GM12873 (cell line): Measurements from ENCODE around the gene FRMPD4.

Source experiments
- CTCF ChIP-seq: IDR thresholded peaks from 2 replicates; pipeline ENCODE4 v1.5.1; 2012; ENCODE audit warnings: low read depth, mild to moderate bottlenecking, moderate library complexity, low read length, control low read depth; ENCODE audit not compliant: insufficient read depth; ENCODE audit errors: missing control alignments

The FRMPD4 gene

GRCh38 chrX:12426420-12426819, 288.1 kb downstream of the FRMPD4 start:
- no peak for TF ChIP-seq CTCF

DNA sequence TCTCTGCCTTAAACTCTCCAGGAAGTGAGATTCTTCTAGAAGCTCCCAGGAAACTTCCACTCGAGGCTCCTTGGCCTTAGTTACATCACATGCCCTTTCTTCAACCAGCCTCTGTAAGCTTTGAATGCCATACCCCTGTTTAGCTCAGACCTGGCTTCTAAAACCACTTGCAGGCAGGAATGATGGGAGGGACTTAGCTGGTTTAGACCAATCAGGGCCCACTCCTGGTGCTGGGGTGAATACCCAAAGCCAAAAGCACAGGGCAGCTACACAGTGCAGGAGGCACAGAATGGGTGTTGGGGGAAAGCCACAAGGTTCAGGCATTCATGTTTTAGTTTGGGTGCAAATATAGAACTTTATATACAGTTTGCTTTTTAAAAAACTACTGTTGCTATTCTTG, 296.2 kb downstream of the FRMPD4 start:
- TF ChIP-seq CTCF = no peak

DNA sequence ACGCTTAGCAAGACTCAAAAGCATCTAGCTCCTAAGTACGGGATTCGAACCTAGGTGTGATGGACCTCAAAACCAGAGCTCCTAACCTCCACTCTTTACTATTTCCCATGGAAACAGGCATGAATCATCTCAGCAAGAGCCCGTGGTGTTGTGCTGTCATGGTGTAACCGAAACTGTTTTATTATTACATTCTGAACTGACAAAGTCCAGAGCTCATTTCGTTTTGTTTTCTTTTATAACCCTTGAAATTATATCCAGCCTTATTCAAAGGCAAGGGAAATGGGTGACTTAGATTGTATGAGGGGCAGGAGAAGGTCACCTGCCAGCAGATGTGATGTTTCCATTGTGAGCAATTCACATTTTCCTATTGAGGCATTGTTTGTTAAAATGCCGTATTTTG, 301.1 kb downstream of the FRMPD4 start:
- TF ChIP-seq CTCF = no peak

- no peak for TF ChIP-seq CTCF
These were observed 302.0 kb downstream of the FRMPD4 start for GRCh38 chrX:12440246-12440645.

DNA sequence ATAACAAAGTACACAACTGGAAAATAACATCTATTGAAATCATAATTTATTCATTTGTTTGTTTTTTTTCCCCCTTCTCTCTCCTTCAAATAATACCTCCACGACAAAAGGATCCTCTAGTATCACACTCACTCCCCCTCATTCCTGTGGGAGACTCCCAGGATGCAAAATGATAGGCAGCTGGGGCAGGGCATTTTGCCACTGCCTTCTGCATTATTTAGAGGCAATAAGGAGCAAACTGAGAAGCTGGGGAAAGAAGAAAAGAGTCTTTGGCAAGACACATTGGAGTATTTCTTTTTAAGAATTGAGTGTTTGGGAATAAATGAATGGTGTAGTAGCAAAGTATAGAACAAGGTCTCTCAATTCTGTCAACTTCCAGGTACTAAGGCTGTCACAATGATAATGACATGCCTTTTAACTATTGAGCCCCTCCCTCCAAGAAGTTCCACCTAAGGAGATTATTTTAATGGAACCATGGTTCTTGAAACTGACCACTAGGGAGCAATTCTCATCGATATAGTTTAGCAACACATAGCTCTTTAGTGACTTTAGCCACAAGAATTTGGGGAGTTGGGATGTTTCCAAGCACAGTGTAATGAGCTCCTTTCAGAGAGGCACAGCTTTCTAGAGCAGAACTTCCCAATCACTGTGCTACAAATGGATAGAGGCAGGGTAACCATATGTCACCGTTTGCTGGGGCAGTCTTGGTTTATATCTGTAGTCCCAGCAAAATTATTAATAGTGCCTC, 303.3 kb downstream of the FRMPD4 start:
- no peak for TF ChIP-seq CTCF

DNA sequence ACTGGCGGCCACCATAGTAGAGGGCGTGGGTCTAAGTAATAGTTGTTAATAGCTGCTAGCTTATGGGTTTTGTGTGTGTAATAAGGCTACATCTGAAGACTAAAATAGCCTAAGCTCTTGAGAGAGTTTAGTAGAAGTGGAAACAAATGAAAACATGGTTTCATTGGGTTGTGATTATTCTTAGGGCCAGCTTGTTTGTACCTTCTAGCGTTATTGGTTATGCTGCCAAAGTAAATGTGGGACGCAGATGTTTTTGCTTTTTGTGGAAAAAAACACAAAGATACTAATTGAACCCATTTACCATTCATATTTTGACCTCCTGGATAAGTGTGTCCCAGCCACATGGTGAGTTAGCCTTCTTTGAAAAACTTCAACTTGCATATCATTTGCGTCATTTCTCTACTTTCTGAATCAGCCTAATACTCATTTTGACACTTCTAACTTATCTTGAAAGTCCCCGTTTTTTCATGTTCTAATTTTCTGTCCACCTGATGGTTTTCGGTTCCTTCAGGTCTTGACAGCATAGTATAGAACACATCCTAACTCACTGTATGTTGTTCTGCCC, 305.3 kb downstream of the FRMPD4 start:
- TF ChIP-seq CTCF = no peak

DNA sequence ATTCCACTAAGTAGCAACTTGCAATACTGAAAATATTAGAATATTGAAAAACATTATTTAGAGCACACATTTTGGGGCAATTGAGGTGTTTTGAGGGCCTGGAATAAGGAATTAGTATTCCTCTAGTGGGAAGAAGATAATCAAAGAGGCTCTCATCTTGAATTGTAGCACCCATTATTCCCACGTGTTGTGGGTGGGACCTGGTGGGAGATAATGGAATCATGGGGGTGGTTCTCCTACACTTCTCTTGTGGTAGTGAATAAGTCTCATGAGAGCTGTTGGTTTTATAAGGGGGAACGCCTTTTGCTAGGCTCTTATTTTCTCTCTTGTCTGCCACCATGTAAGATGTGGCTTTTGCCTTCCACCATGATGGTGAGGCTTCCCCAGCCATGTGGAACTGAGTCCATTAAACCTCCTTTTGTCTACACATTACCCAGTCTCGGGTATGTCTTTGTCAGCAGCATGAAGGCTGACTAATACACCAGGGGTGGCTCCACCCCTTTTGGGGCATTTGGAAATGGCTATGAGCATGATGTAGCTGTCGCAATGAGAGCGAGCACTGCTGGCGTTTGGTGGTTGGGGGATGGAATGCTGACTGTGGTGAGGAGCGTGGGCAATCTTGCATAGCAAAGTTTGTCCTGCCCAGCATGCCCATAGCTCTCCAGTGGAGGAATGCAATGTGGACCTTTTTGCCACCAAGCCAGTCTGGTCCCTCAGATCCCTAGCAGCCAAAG, 308.2 kb downstream of the FRMPD4 start:
- no peak for TF ChIP-seq CTCF
